Measurements from ENCODE around the gene PRLR. TPM values are rescaled to one million over a fixed set of nuclear protein-coding genes. Genes with fewer than 3 reads are reported as not detected.

Gene PRLR
- total RNA-seq, 4 donors from 2014 or later = 15.8 to 80.6 (median 48.0) TPM

DNA sequence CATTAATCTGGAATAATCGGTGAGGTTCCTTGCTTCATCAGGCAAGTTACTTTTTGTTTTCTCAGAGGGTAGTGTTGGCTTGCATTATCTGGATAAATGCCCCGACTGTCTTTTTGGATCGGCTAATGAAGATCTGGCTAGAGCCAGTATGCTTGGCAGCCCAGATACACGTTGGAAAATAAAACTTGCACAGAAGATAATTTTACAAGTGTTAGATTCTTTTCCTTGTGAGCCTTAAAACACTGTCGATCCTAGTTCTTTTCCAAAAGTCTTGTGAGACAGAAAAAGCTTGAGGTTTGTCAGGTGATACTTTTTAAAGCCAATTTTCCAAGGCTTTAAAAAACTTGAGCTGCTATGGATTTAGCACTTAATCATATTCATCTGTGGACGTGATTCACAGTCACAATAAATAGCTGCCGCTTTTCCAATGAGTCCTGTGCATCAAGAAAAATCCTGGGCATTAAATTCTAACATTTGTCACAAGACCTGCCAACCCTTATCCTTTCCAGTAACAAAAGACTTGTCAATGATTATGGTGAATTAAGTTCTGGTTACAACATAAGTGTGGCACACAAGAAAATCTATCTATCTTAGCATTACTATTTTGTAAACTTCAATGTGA is 68.5 kb downstream of the PRLR start:
- H3K27me3 ChIP-seq = no peaks in the 10 kb centered on the region
- H3K4me3 ChIP-seq = no peak overlapping the region
- H3K4me1 ChIP-seq = peaks cover 0 to 7% of the 10 kb centered on the region in 2 donors
- no peaks in the 10 kb centered on the region for H3K9me3 ChIP-seq
- peak overlapping the region; percentile 47 to 74 for H3K27ac ChIP-seq
- TF ChIP-seq POLR2A (IDR thresholded peaks at IDR 0.05) = no peak
- TF ChIP-seq, protein P1, sequence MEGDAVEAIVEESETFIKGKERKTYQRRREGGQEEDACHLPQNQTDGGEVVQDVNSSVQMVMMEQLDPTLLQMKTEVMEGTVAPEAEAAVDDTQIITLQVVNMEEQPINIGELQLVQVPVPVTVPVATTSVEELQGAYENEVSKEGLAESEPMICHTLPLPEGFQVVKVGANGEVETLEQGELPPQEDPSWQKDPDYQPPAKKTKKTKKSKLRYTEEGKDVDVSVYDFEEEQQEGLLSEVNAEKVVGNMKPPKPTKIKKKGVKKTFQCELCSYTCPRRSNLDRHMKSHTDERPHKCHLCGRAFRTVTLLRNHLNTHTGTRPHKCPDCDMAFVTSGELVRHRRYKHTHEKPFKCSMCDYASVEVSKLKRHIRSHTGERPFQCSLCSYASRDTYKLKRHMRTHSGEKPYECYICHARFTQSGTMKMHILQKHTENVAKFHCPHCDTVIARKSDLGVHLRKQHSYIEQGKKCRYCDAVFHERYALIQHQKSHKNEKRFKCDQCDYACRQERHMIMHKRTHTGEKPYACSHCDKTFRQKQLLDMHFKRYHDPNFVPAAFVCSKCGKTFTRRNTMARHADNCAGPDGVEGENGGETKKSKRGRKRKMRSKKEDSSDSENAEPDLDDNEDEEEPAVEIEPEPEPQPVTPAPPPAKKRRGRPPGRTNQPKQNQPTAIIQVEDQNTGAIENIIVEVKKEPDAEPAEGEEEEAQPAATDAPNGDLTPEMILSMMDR (IDR thresholded peaks at IDR 0.05) = no peak
- no peaks in the 10 kb centered on the region for H3K36me3 ChIP-seq
- DNase-seq = peak; percentile 25 to 26
- intact Hi-C loops (cut with DNase I; ENCODE audit: low total_unique reads) = no loop called here

DNA sequence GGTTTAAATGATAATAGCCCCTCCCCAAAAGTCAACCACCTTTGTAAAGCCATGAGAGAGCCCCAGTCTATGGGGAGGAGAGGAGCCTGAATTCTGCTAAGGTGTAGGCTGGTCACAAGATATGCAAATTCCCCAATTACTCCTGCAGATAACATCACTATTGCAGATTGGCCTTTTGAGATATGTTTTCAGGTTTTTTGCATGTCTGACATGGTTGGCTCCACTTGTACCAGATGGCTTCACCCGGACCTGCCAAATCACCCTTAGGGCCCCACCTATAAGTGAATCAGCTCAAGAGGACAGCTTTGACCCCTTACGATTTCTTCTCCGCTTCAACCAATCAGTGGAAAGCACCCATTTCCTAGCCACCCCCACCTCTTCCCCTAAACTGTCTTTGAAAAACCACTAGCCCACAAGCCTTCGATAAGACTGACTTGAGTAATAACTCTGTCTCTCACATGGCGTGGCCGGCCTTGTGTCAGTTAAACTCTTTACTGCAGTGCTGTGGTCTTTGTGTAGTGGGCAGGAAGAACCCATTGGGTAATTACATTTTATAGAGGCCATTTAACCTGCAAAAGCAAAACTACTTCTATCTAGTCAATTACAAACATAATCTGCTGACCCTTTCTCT is 69.7 kb downstream of the PRLR start:
- Histone ChIP-seq H3K36me3 (no peaks in the 10 kb centered on the region), H3K4me3 (no peak overlapping the region), H3K27ac (peak overlapping the region; percentile 47 to 74), H3K9me3 (no peaks in the 10 kb centered on the region), H3K4me1 (peaks cover 0 to 7% of the 10 kb centered on the region in 2 donors), H3K27me3 (no peaks in the 10 kb centered on the region)
- intact Hi-C loops (cut with DNase I; ENCODE audit: low total_unique reads) = no loop called here
- TF ChIP-seq, protein P1 (IDR thresholded peaks at IDR 0.05) = no peak
- TF ChIP-seq POLR2A (IDR thresholded peaks at IDR 0.05) = no peak
- DNase-seq = no peak

DNA sequence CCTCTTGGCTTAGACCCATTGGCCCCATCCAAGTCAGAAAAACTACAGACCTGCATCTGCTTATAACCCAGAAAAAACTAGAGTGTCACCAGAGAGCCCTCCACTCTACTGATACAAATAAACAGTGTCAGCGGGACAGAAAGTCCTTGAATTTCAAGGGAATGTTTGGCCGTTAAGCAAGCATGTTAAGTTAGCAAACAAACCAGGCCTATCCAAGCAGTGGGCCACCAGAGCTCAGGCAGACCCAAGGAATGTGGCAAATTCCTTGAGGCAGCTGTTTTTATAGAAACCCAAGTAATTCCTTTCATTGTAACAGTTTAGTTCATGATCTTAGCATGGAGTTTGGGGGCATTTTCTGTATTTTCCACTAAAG is 70.9 kb downstream of the PRLR start:
- no peaks in the 10 kb centered on the region for H3K27me3 ChIP-seq
- no peaks in the 10 kb centered on the region for H3K36me3 ChIP-seq
- H3K4me3 ChIP-seq = no peak overlapping the region
- no peaks in the 10 kb centered on the region for H3K9me3 ChIP-seq
- H3K4me1 ChIP-seq = peaks cover 0 to 7% of the 10 kb centered on the region in 2 donors
- no peak for TF ChIP-seq POLR2A (IDR thresholded peaks at IDR 0.05)
- TF ChIP-seq, protein P1 (IDR thresholded peaks at IDR 0.05) = no peak
- DNase-seq = no peak
- peak overlapping the region in 1 of 2 donors; percentile 28 for H3K27ac ChIP-seq
- intact Hi-C loops (cut with DNase I; ENCODE audit: low total_unique reads) = no loop called here

DNA sequence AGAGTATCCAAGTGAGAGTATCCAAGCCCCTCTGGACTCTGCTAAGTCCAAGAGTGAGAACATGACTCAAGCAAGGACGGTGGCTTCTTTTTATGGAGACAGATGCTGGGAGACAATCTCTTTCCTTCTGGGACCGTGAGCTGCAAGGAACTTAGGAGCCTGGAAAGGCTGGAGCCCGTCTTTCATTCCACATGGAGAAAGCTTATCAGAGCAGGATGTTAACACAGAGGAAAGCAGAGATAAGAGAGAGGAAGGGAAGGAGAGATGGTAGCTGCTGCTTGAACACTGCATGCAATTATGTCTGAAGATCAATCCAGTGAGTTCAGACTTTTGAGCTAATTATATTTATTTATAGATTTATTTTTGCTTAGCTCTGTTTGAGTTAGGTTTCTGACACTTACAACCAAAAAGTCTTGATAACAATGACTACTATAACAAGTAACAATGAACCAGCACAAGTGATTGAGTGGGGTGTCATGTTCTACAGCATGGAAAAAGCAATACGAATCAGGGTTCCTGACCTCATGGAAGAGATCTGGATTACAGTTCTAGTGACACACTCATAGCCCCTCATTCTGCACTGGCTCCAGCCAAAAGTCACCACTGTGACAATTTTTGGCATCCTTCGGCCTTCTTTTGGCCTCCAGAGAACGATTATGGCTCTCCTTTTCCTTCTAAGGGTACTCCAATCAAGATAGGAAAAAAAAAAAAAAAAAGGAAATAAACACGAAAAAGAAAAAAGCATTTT is 71.5 kb downstream of the PRLR start:
- Histone ChIP-seq H3K27me3 (no peaks in the 10 kb centered on the region), H3K36me3 (no peaks in the 10 kb centered on the region), H3K4me3 (no peak overlapping the region), H3K4me1 (peaks cover 0 to 7% of the 10 kb centered on the region in 2 donors), H3K27ac (peak overlapping the region; percentile 28 to 31), H3K9me3 (no peaks in the 10 kb centered on the region)
- TF ChIP-seq POLR2A (IDR thresholded peaks at IDR 0.05) = no peak
- TF ChIP-seq, protein P1 (IDR thresholded peaks at IDR 0.05) = no peak
- no peak for DNase-seq
- intact Hi-C loops (cut with DNase I; ENCODE audit: low total_unique reads) = no loop called here

DNA sequence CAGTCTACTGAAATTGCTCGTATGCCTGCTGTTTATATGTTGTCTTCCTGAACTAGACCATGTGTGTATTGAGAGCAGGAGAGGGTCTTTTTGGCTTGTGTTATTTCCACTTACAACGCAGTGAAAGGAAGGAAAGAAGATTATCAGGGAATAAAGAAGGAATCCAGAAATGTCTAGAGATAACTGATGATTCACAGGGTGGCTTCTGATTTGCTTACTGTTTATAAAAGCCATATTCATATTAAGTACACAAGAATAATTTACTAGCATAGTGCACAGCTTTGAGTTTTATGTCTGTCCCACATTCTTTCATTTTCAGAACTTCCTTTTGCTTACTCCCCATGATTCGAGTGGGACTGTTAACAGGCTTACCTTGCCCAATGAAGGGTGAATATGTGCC is 72.1 kb downstream of the PRLR start:
- intact Hi-C loops (cut with DNase I; ENCODE audit: low total_unique reads) = no loop called here
- peaks cover 0 to 7% of the 10 kb centered on the region in 2 donors for H3K4me1 ChIP-seq
- H3K4me3 ChIP-seq = no peak overlapping the region
- TF ChIP-seq POLR2A (IDR thresholded peaks at IDR 0.05) = no peak
- TF ChIP-seq, protein P1 (IDR thresholded peaks at IDR 0.05) = no peak
- no peak for DNase-seq
- peak overlapping the region; percentile 28 to 31 for H3K27ac ChIP-seq
- no peaks in the 10 kb centered on the region for H3K36me3 ChIP-seq
- H3K27me3 ChIP-seq = no peaks in the 10 kb centered on the region
- no peaks in the 10 kb centered on the region for H3K9me3 ChIP-seq

Data from uterus (tissue), 4 donors.